Right lung (tissue), 5 donors: ENCODE measurements around the gene EIF3A. TPM values are rescaled to one million over a fixed set of nuclear protein-coding genes. Genes with fewer than 3 reads are reported as not detected.
"Not testable (repeated sequence)": the region's sequence is repeated elsewhere in the genome, so short reads cannot be mapped to it uniquely, and the experiment has no call there.

ENCODE experiments used
- DNase-seq, 2 donors: peaks; one replicate each; pipeline ENCODE4 v3.0.0-alpha.2; 2013
- polyA plus RNA-seq, 5 donors: library from polyadenylated mRNA; unstranded; fragments of 120-200 nt; gene quantifications; one replicate each; pipeline versions ENCODE4 v1.2.1 to v1.2.3, GENCODE V29; 2013; ENCODE audit warnings: inconsistent platforms in 1 of 5, low replicate concordance in 1 of 5; ENCODE audit not compliant: insufficient read length in 5 of 5, insufficient read depth in 1 of 5

Gene EIF3A
- polyA plus RNA-seq, 5 donors, result 131 to 171 (median 159) TPM

- no peak for DNase-seq
Measured at GRCh38 chr10:119055472-119055871, 25.1 kb downstream of the EIF3A start.

GRCh38 chr10:119051775-119052174 lies 28.8 kb downstream of the EIF3A start:
- DNase-seq, result no peak

- DNase-seq, result no peak
Measured at GRCh38 chr10:119049777-119050176, 30.8 kb downstream of the EIF3A start.

- DNase-seq, result no peak
Measured at GRCh38 chr10:119049361-119049760, 31.3 kb downstream of the EIF3A start.

- no peak for DNase-seq
Measured at GRCh38 chr10:119045561-119045960, 35.1 kb downstream of the EIF3A start.

- DNase-seq, result no peak
Measured at GRCh38 chr10:119042169-119042568, 38.4 kb downstream of the EIF3A start.

DNA sequence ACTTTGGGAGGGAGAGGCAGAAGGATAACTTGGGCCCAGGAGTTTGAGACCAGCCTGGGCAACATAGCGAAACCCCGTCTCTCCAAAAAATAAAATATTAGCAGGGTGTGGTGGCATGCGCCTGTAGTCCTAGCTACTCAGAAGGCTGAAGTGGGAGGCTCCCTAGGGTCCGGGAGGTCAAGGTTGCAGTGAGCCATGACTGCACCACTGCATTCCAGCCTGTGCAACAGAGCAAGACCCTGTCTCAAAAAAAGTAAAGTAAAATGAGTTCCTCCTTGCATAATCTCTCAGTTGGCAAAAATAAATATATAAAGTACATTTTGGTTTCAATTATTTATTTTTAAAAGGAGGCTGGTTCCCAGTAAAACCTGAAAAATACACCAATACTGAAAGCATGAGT lies 39.3 kb downstream of the EIF3A start:
- DNase-seq, result no peak

DNA sequence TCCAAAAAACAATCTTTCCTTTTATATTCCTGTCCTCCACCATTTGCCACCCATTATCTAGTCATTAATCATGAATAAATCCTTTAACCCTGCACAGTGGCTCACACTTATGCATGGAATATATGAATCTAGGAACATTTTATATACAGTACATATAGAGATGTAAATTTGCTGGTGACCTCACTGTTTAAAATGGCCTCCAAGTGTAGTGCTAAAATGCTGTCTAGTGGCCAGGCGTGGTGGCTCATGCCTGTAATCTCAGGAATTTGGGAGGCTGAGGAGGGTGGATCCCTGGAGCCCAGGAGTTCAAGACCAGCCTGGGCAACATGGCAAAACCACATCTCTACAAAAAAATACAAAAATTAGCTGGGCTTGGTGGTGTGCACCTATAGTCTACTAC lies 41.5 kb downstream of the EIF3A start:
- DNase-seq, result no peak

DNA sequence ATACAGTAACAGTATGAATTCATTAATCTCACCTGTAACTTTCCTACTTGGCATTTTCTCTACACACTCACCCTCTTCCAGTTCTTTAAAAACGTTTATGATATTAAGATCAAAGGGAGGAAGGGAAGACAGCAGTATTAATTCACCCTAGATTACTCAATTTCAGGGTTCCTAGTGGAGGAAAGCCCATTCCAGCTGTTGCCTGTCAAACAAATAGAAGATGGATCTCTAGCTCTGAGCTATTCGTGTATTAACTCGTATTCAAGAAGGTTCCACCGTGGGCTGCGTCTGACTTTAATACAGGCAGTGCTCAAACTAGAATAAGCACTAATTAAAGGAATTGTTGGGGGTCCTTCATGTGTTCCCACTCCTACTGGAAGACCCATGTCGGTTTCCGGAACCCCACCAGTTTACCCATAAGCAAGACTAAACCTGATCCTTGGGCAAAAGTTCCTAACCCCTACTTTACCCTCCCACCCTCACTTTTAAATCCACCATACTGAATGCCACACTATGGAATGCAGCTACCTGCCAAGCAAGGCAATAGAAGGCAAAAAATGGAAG lies 49.0 kb downstream of the EIF3A start:
- no peak for DNase-seq

DNA sequence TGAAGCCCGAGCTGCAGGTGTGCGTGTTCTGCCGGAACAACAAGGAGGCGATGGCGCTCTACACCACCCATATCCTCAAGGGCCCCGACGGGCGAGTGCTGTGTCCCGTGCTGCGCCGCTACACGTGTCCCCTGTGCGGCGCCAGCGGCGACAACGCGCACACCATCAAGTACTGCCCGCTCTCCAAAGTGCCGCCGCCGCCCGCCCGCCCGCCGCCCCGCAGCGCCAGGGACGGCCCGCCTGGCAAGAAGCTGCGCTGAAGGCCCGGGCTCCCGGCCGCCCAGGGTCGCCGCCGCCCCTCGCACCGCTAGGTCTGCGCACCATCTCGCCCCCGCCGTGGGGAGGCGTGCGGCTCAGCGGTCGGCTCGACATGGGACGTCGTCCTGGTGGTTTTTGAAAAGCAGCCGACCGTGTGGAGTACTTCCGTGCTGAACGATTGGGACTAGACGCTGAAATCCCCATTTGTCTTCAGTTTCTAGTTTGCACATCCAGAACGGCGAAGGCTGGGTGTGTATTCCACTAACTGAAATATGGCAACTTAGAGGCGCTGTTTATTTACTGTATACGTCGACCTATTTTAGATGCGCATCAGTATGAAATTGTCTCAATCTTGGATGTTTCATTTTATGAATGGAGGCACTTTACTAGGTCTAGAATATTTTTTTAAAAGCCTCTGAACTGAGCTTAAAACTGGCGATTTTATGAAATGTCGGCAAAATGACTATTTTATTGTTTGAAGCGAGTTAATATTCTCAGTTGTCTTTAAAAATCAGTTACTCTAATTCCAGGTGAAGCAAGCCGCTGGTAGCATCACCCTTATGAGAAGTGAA lies 50.0 kb downstream of the EIF3A start:
- DNase-seq, result no peak

DNA sequence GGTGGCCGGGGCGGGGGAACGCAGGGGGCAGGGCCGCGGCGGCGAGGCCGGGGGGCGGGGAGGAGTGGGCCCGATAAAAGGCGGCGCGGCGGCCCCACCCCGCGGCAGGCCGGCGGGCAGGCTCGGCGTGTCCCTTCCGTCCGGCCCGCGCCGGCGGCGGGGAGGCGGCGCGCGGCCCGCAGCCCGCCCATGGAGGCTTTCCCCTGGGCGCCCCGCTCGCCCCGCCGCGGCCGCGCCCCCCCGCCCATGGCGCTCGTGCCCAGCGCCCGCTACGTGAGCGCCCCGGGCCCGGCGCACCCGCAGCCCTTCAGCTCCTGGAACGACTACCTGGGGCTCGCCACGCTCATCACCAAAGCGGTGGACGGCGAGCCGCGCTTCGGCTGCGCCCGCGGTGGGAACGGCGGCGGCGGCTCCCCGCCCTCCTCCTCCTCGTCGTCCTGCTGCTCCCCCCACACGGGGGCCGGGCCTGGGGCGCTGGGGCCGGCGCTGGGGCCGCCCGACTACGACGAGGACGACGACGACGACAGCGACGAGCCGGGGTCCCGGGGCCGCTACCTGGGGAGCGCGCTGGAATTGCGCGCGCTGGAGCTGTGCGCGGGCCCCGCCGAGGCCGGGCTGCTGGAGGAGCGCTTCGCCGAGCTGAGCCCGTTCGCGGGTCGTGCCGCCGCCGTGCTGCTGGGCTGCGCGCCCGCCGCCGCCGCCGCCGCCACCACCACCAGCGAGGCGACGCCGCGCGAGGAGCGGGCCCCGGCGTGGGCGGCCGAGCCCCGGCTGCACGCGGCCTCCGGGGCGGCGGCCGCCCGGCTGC lies 50.8 kb downstream of the EIF3A start, which contains the start of gene NANOS1:
TSS of gene NANOS1 (plus strand) at position 102 of the 808 bp plus-strand sequence. CDS start at position 190, 88 bp downstream.
- no peak for DNase-seq

- peak; percentile 89 to 90 for DNase-seq
Measured at GRCh38 chr10:119028900-119029612, 51.6 kb downstream of the EIF3A start.

DNA sequence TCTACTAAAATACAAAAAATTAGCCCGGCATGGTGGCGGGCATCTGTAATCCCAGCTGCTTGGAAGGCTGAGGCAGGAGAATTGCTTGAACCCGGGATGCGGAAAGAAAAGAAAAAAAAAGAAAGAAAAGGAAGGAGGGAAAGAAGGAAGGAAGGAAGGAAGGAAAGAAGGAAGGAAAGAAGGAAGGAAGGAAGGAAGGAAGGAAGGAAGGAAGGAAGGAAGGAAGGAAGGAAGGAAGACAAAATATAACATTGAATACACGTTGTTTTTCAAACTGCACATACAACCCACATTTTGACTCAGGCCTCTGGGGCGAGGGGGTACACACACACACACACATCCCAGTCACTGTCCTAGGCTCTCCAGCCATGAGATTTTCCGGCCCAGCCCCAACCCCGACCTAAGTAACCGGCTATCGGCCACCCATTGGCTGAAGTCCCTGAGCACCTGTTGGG lies 52.1 kb downstream of the EIF3A start:
- not testable (repeated sequence) for DNase-seq

GRCh38 chr10:119026301-119027110 lies 54.1 kb downstream of the EIF3A start:
- no peak for DNase-seq

GRCh38 chr10:119025776-119026175 lies 54.8 kb downstream of the EIF3A start:
- no peak for DNase-seq

DNA sequence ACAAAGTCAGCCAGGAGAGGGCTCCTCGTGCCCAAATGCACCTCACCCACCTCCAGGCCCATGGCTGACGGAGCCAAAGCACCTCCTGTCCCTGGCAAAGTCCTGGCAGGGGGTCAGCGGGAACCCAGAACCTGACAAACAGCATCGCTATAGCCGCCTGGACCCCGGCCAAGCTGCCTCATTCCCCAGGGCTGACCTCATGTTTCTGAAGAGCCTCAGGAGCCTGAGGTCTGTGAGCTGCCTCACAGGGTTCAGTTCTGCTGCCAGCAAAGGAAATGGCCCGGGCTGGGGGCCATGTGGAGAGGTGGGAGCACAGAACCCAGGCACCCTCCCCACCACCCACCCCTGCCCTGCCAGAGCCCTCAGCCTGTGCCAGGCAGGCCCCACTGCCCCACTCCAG lies 55.3 kb downstream of the EIF3A start:
- DNase-seq, result peak; percentile 61 to 70

- no peak for DNase-seq
Measured at GRCh38 chr10:119024882-119025281, 55.7 kb downstream of the EIF3A start.

- no peak for DNase-seq
Measured at GRCh38 chr10:119023553-119023868, 57.1 kb downstream of the EIF3A start.

DNA sequence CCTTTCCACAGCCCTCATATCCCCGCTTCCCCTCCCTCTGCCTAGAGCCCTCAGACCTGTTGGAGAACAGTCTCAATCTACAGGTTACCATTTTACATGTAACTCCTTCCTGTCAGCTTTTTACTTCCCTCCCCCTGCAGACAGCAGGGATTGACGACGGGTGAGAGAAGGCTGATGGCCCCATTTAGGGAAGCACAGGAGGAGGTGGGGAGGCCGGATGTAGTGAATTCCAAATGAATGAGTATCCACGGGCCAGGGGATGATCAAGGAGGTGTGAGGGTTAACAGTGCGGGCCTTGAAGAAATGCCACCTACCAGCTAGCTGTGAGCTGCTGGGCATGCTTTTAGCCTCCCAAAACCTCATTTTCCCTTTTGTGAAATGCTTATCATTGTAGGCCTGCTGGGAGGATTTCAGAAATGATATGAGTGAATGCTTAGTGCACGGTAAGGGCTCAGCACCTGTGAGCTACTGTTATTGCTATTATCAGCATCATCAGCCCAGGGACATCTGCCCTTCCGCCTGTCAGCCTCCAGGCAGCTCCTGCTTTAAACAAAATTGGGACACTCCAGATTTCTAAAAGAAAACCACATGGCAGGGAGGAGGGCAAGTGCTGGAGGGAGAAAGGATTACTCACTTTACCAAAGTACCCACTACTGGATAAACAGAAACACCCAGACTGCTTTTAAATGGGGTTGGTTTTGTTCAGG lies 57.6 kb downstream of the EIF3A start:
- no peak for DNase-seq

DNA sequence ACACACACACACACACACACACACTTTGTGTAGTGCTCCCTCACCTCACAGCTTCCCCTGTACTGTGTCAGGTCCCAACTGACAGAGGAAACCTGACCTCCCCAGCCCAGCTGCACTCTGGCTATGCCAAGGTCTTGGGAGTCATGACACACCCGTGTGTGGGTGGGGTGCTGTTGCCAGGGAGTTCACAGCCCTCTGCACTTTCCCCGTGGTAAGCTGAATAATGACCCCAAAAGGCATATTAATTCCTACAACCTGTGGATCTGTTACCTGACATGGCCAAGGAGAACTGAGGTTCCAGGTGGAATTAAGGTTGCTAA lies 60.0 kb downstream of the EIF3A start:
- DNase-seq, result no peak

- DNase-seq, result no peak
Measured at GRCh38 chr10:119007211-119007574, 73.4 kb downstream of the EIF3A start.
